Brain microvascular endothelial cell (primary cell): Measurements from ENCODE around the gene E2F1.
A peak's percentile ranks its signal among the peaks of the same experiment; 100 is the strongest.

ENCODE experiments used
- DNase-seq: peaks from one replicate; pipeline ENCODE4 v3.0.0-alpha.2; 2020
- H3K27ac ChIP-seq: fragments of 250-450 bp; sonication (Bioruptor Pico); 2 replicates; pipeline ENCODE4 v1.5.1; 2020; ENCODE audit warnings: mild to moderate bottlenecking, moderate library complexity
- H3K27me3 ChIP-seq: fragments of 250-450 bp; sonication (Bioruptor Pico); replicated peaks from 2 replicates; pipeline ENCODE4 v1.5.1; 2020; ENCODE audit warnings: mild to moderate bottlenecking
- H3K36me3 ChIP-seq: fragments of 250-450 bp; sonication (Bioruptor Pico); replicated peaks from 2 replicates; pipeline ENCODE4 v1.5.1; 2020; ENCODE audit warnings: mild to moderate bottlenecking
- H3K4me3 ChIP-seq: 2 replicates; pipeline ENCODE4 v1.5.1; 2011; ENCODE audit warnings: low read depth, mild to moderate bottlenecking, control low read depth, low read length, moderate library complexity
- CTCF ChIP-seq: IDR thresholded peaks from 2 replicates; pipeline ENCODE4 v1.5.1; 2011; ENCODE audit warnings: low read depth, mild to moderate bottlenecking, moderate library complexity, low read length, control low read depth, inconsistent platforms; ENCODE audit errors: missing control alignments
- in situ Hi-C: cut with HindIII; loops from 2 replicates; pipeline ENCODE4 v1.10.0; 2017; ENCODE audit warnings: low sequenced_read_pairs, low pct_ligation_motif_present

E2F1 gene

GRCh38 chr20:33663161-33664084, 22.8 kb downstream of the E2F1 start:
- no peak for TF ChIP-seq CTCF
- DNase-seq, result no peak
- in situ Hi-C loops, result no loop called here

GRCh38 chr20:33662172-33662571, 24.0 kb downstream of the E2F1 start, which contains the start of gene C20orf144:
Gene C20orf144, plus strand, starts transcription at chr20:33662327. Its CDS starts 19 bp downstream, at chr20:33662346.
- H3K27ac ChIP-seq, result no peak within 1 kb of the TSS
- no peak for TF ChIP-seq CTCF
- DNase-seq, result no peak
- in situ Hi-C loops, result no loop called here
- H3K36me3 ChIP-seq, result no peaks in the 10 kb centered on the region
- no peaks in the 10 kb centered on the region for H3K27me3 ChIP-seq
- H3K4me3 ChIP-seq, result peak within 1 kb of the TSS; percentile 73

More at GRCh38 chr20:33663161-33664084, 22.8 kb downstream of the E2F1 start:
- H3K36me3 ChIP-seq, result no peaks in the 10 kb centered on the region
- peak overlapping the region; percentile 73 for H3K4me3 ChIP-seq
- H3K27ac ChIP-seq, result peak overlapping the region; percentile 25
- H3K27me3 ChIP-seq, result no peaks in the 10 kb centered on the region

GRCh38 chr20:33660685-33661058, 25.5 kb downstream of the E2F1 start:
- no peaks in the 10 kb centered on the region for H3K27me3 ChIP-seq
- H3K4me3 ChIP-seq, result no peak overlapping the region
- DNase-seq, result no peak
- in situ Hi-C loops, result no loop called here
- H3K27ac ChIP-seq, result no peak overlapping the region
- no peaks in the 10 kb centered on the region for H3K36me3 ChIP-seq
- TF ChIP-seq CTCF, result no peak

- DNase-seq, result no peak
- Histone ChIP-seq H3K4me3 (no peak overlapping the region), H3K36me3 (no peaks in the 10 kb centered on the region), H3K27ac (no peak overlapping the region), H3K27me3 (no peaks in the 10 kb centered on the region)
- in situ Hi-C loops, result no loop called here
- TF ChIP-seq CTCF, result no peak
These were observed 26.0 kb downstream of the E2F1 start for GRCh38 chr20:33660035-33660684.

- no peak for DNase-seq
- in situ Hi-C loops, result no loop called here
- H3K4me3 ChIP-seq, result no peak overlapping the region
- no peak for TF ChIP-seq CTCF
- no peaks in the 10 kb centered on the region for H3K36me3 ChIP-seq
- H3K27ac ChIP-seq, result no peak overlapping the region
- H3K27me3 ChIP-seq, result no peaks in the 10 kb centered on the region
These were observed 26.7 kb downstream of the E2F1 start for GRCh38 chr20:33659341-33660034.
